K562 (cell line): ENCODE results near the gene PARD3. TPM values are rescaled to one million over a fixed set of nuclear protein-coding genes. Genes with fewer than 3 reads are reported as not detected.

ENCODE experiments used
- ATAC-seq: fragments of 200-7000 bp; cut with Tn5 transposase; 3 replicates; pipeline ENCODE4 v1.9.1; 2020; ENCODE audit warnings: moderate library complexity
- BruUV-seq: library from RNA; stranded (reverse); fragments of 400-500 nt; replicated peaks from 2 replicates; lab custom pipeline; 2021; lab: Mats Ljungman, UMichigan
- CTCF ChIA-PET: fragments of 300-600 bp; formaldehyde crosslinking; extraction: SDS; loops from one replicate; lab custom pipeline; 2021; ENCODE audit warnings: low intra/inter-chr PET ratio; lab: Yijun Ruan, JAX
- POLR2A ChIA-PET: fragments of 300-600, 350-650 bp; sonication (Branson Sonifier 250); formaldehyde crosslinking; extraction: SDS; loops from one replicate; lab custom pipeline; 2021; ENCODE audit warnings: antibody characterized with exemption, inconsistent platforms; lab: Yijun Ruan, JAX
- DNase-seq, 4 experiments: peaks; one replicate each; pipeline versions ENCODE4 v3.0.0 to v3.0.0-alpha.2; 2011 to 2018; ENCODE audit warnings: low spot score in 3 of 4, mixed read lengths in 3 of 4; ENCODE audit errors: extremely low read depth in 1 of 4
- FAIRE-seq: peaks from 2 replicates; lab custom pipeline; 2011; peaks lifted over from hg19 to GRCh38; lab: Jason Lieb, UNC
- H2AFZ ChIP-seq: 2 replicates; pipeline ENCODE4 v1.6.0; 2011; ENCODE audit warnings: low read depth, low read length, control low read depth, inconsistent platforms
- H3K27ac ChIP-seq: fragments of 200-600 bp; 3 replicates; pipeline ENCODE4 v1.8.0; 2011; ENCODE audit warnings: low read depth, mild to moderate bottlenecking, control low read depth, inconsistent platforms, low read length, moderate library complexity, mixed read lengths; ENCODE audit errors: extremely low read depth
- H3K27me3 ChIP-seq, 2 experiments: fragments of 300-600 bp in 1 of 2; 2 replicates in 1 of 2; 3 replicates in 1 of 2; pipeline versions ENCODE4 v1.6.0 to v1.8.0; 2011; ENCODE audit warnings: inconsistent platforms in 2 of 2, low read length in 2 of 2, mild to moderate bottlenecking in 1 of 2, mixed read lengths in 1 of 2, moderate library complexity in 1 of 2; ENCODE audit not compliant: control insufficient read depth in 2 of 2, insufficient read depth in 2 of 2
- H3K36me3 ChIP-seq: fragments of 300-600 bp; 3 replicates; pipeline ENCODE4 v1.8.0; 2011; ENCODE audit warnings: mild to moderate bottlenecking, low read length, inconsistent platforms; ENCODE audit not compliant: control insufficient read depth, insufficient read depth
- H3K4me1 ChIP-seq, 2 experiments: fragments of 200-600 bp in 1 of 2; replicated peaks in 1 of 2; 2 replicates in 1 of 2; 3 replicates in 1 of 2; pipeline versions ENCODE4 v1.5.1 to v1.8.0; 2011; ENCODE audit warnings: inconsistent platforms in 2 of 2, low read length in 2 of 2, mild to moderate bottlenecking in 1 of 2, mixed read lengths in 1 of 2, moderate library complexity in 1 of 2; ENCODE audit not compliant: control insufficient read depth in 2 of 2, insufficient read depth in 2 of 2
- H3K4me2 ChIP-seq: 2 replicates; pipeline ENCODE4 v1.6.1; 2011; ENCODE audit warnings: low read length, control low read depth, inconsistent platforms, mixed read lengths; ENCODE audit not compliant: insufficient read depth
- H3K4me3 ChIP-seq: fragments of 200-600 bp; sonication (generic), shearing (Covaris generic); 2 replicates; pipeline ENCODE4 v1.5.1; 2016; ENCODE audit warnings: control low read depth, inconsistent platforms
- H3K79me2 ChIP-seq: fragments of 200-600 bp; 3 replicates; pipeline ENCODE4 v1.8.0; 2011; ENCODE audit warnings: low read length, inconsistent platforms; ENCODE audit not compliant: control insufficient read depth, insufficient read depth
- H3K9ac ChIP-seq, 2 experiments: 2 replicates each; pipeline versions ENCODE4 v1.6.0 to v1.6.1; 2011; ENCODE audit warnings: low read depth in 2 of 2, low read length in 2 of 2, control low read depth in 1 of 2, inconsistent platforms in 1 of 2, mild to moderate bottlenecking in 1 of 2, mixed read lengths in 1 of 2; ENCODE audit not compliant: insufficient read depth in 1 of 2
- H3K9me1 ChIP-seq: one replicate; pipeline ENCODE4 v1.6.0; 2011; ENCODE audit warnings: inconsistent platforms, mild to moderate bottlenecking, low read length, moderate library complexity; ENCODE audit not compliant: control insufficient read depth, insufficient read depth
- H3K9me3 ChIP-seq: replicated peaks from 2 replicates; pipeline ENCODE4 v1.5.1; 2011; ENCODE audit warnings: low read depth, low read length, inconsistent platforms; ENCODE audit not compliant: control insufficient read depth, insufficient read depth
- H4K20me1 ChIP-seq: replicated peaks from 2 replicates; pipeline ENCODE4 v1.6.1; 2011; ENCODE audit warnings: low read length, inconsistent platforms, mixed read lengths; ENCODE audit not compliant: control insufficient read depth, insufficient read depth
- CHD1 ChIP-seq: fragments of 200-600 bp; sonication (generic); IDR thresholded peaks from one replicate; pipeline ENCODE4 v1.6.1; 2012; ENCODE audit warnings: mild to moderate bottlenecking, moderate library complexity, low read length, inconsistent platforms
- DMBX1 ChIP-seq: fragments of 250-450 bp; sonication (Bioruptor Pico); IDR thresholded peaks from 2 replicates; pipeline ENCODE4 v1.8.0; 2022; ENCODE audit warnings: inconsistent platforms, mild to moderate bottlenecking, moderate library complexity, borderline replicate concordance
- ELK3 ChIP-seq: fragments of 450-650 bp; formaldehyde crosslinking; IDR thresholded peaks from 2 replicates; pipeline ENCODE4 v1.4.0; 2020; ENCODE audit warnings: mild to moderate bottlenecking
- ETV6 ChIP-seq, 3 experiments: fragments of 150-350 bp in 1 of 3; sonication (generic) in 1 of 3; formaldehyde crosslinking in 1 of 3; IDR thresholded peaks; 2 replicates each; pipeline versions ENCODE4 v1.6.1 to v1.8.0; 2014 to 2022; ENCODE audit warnings: borderline replicate concordance in 2 of 3, low read depth in 2 of 3, antibody characterized with exemption in 1 of 3, low read length in 1 of 3, mild to moderate bottlenecking in 1 of 3, missing genetic modification reagents in 1 of 3
- HLTF ChIP-seq: fragments of 450-650 bp; IDR thresholded peaks from 2 replicates; pipeline ENCODE4 v1.6.1; 2016
- LEF1 ChIP-seq: fragments of 450-650 bp; IDR thresholded peaks from 2 replicates; pipeline ENCODE4 v1.6.1; 2016; ENCODE audit warnings: mild to moderate bottlenecking
- NELFE ChIP-seq: IDR thresholded peaks from 2 replicates; pipeline ENCODE4 v1.6.1; 2011; ENCODE audit warnings: mild to moderate bottlenecking; ENCODE audit not compliant: insufficient read depth, insufficient read length
- PHF8 ChIP-seq: fragments of 200-600 bp; sonication (generic); IDR thresholded peaks from 2 replicates; pipeline ENCODE4 v1.6.1; 2012; ENCODE audit warnings: mixed run types, mild to moderate bottlenecking, inconsistent platforms, low read length, moderate library complexity, borderline replicate concordance
- POLR2AphosphoS2 ChIP-seq: IDR thresholded peaks from 2 replicates; pipeline ENCODE4 v1.6.1; 2012; ENCODE audit warnings: low read length, improper control_type of control experiment
- PTRF ChIP-seq: fragments of 450-650 bp; IDR thresholded peaks from 2 replicates; pipeline ENCODE4 v1.6.1; 2016; ENCODE audit warnings: mild to moderate bottlenecking, missing genetic modification characterization, missing compliant biosample characterization
- RBM17 ChIP-seq: fragments of 200-400 bp; formaldehyde crosslinking; IDR thresholded peaks from 2 replicates; pipeline ENCODE4 v1.6.1; 2017; ENCODE audit warnings: low read depth, mild to moderate bottlenecking, low read length, borderline replicate concordance
- RFX1 ChIP-seq: fragments of 450-650 bp; IDR thresholded peaks from 2 replicates; pipeline ENCODE4 v1.6.1; 2016; ENCODE audit warnings: mild to moderate bottlenecking, moderate library complexity
- SIN3B ChIP-seq: fragments of 450-650 bp; IDR thresholded peaks from 2 replicates; pipeline ENCODE4 v1.6.1; 2017; ENCODE audit warnings: low read depth, mild to moderate bottlenecking, moderate library complexity
- TARDBP ChIP-seq: fragments of 450-650 bp; IDR thresholded peaks from 2 replicates; pipeline ENCODE4 v1.6.1; 2016
- ZBTB1 ChIP-seq: sonication (generic); formaldehyde crosslinking; IDR thresholded peaks from 2 replicates; pipeline ENCODE4 v1.8.1; 2023; ENCODE audit warnings: missing genetic modification reagents, low read depth, mild to moderate bottlenecking, borderline replicate concordance
- ZBTB34 ChIP-seq: fragments of 250-450 bp; sonication (Bioruptor Pico); IDR thresholded peaks from 2 replicates; pipeline ENCODE4 v1.8.0; 2021; ENCODE audit warnings: mild to moderate bottlenecking, moderate library complexity
- ZNF253 ChIP-seq: fragments of 250-450 bp; sonication (Bioruptor Pico); conservative IDR thresholded peaks from 2 replicates; pipeline ENCODE4 v1.6.1; 2021; ENCODE audit warnings: mild to moderate bottlenecking
- ZNF311 ChIP-seq: fragments of 250-450 bp; sonication (Bioruptor Pico); IDR thresholded peaks from 2 replicates; pipeline ENCODE4 v1.4.0; 2020; ENCODE audit warnings: mild to moderate bottlenecking, moderate library complexity
- WGBS: fragments of 100-300 bp; shearing (Covaris generic); methylation state at CpG from one replicate; pipeline ENCODE4 v1.1.6; 2016; ENCODE audit warnings: low coverage, mixed read lengths; ENCODE audit not compliant: insufficient coverage; ENCODE audit errors: missing lambda C conversion rate; 5-methylcytosine and 5-hydroxymethylcytosine counted together
- in situ Hi-C: fragments of 300-500 bp; cut with MboI; formaldehyde crosslinking; loops from 4 replicates; pipeline ENCODE4 v1.15.0; 2018; ENCODE audit warnings: inconsistent platforms, mixed read lengths
- intact Hi-C: fragments of 100-400 bp; cut with micrococcal nuclease; formaldehyde crosslinking; loops from 2 replicates; pipeline ENCODE4 v1.14.2; 2022
- polyA plus RNA-seq, 8 experiments: library from polyadenylated mRNA; depleted of rRNA in 4 of 8; stranded (reverse) in 5 of 8; unstranded in 3 of 8; fragments of >200 nt; fragmentation: Nextera tagmentation in 2 of 8; fragmentation: Illumina TruSeq in 1 of 8; extraction: Ambion mirVana in 2 of 8; extraction: Trizol in 1 of 8; gene quantifications; 2 replicates each; pipeline versions ENCODE4 v1.2.1 to v1.2.3, GENCODE V29; 2011 to 2014; ENCODE audit warnings: inconsistent platforms in 1 of 8, missing spikeins in 1 of 8
- total RNA-seq, 7 experiments: library from RNA; depleted of rRNA in 6 of 7; stranded (reverse); fragments of >200 nt in 6 of 7; fragmentation: Illumina TruSeq in 2 of 7; extraction: Trizol in 2 of 7; gene quantifications; 2 replicates each; pipeline versions ENCODE4 v1.2.1 to v1.2.3, GENCODE V29; 2011 to 2021; ENCODE audit warnings: low replicate concordance in 1 of 7
- TF ChIP-seq, protein P1 (sequence below): fragments of 250-450 bp; sonication (Bioruptor Pico); IDR thresholded peaks from 2 replicates; pipeline ENCODE4 v1.4.0; 2020; ENCODE audit warnings: mild to moderate bottlenecking, moderate library complexity, borderline replicate concordance

PARD3 gene
- total and polyA plus RNA-seq, 9 of the 15 experiments (the other 6 are each of a cell fraction or from before 2014, with no cell fraction given), result 2.7 to 11.7 (median 7.7) TPM

GRCh38 chr10:34590793-34591192 lies 224.3 kb downstream of the PARD3 start:
- H3K36me3 ChIP-seq, result no peaks in the 10 kb centered on the region
- CTCF ChIA-PET, result no interaction called here
- H3K27ac ChIP-seq, result no peak overlapping the region
- no peak overlapping the region for H3K4me2 ChIP-seq
- 11% methylated on average over 5 of the region's 5 CpGs for WGBS
- H3K27me3 ChIP-seq, result no peaks in the 10 kb centered on the region; a peak in 1 of 5 replicates
- no peak overlapping the region for H3K4me3 ChIP-seq
- no peaks in the 10 kb centered on the region for H3K4me1 ChIP-seq
- no TSS peak for BruUV-seq
- FAIRE-seq (no peak), DNase-seq (no peak), ATAC-seq (no peak)
- intact Hi-C loops (no loop called here), in situ Hi-C loops (no loop called here)
- no peaks in the 10 kb centered on the region for H3K79me2 ChIP-seq
- H3K9me3 ChIP-seq, result no peaks in the 10 kb centered on the region
- H3K9me1 ChIP-seq, result no peaks in the 10 kb centered on the region
- H3K9ac ChIP-seq, result no peak overlapping the region
- H4K20me1 ChIP-seq, result no peaks in the 10 kb centered on the region
- no peak overlapping the region for H2AFZ ChIP-seq
- POLR2A ChIA-PET, result interaction anchor here (0.7 kb wide), 1 partner anchor 368 kb away, joined by 3 read pairs; no protein-coding TSS in a partner anchor
- TF ChIP-seq POLR2AphosphoS2 (no peak), ZBTB34 (CRISPR knock-in tag) (no peak), TARDBP (no peak), ELK3 (CRISPR knock-in tag) (no peak), HLTF (no peak), NELFE (no peak), ZNF253 (CRISPR knock-in tag) (no peak), PTRF (tag) (no peak), DMBX1 (CRISPR knock-in tag) (no peak), PHF8 (no peak), ZNF311 (no peak), CHD1 (no peak), RBM17 (no peak), ETV6 (IDR thresholded peaks at IDR 0.05; ENCODE audit: borderline replicate concordance in 1 of 2, low read depth in 2 of 2, low read length in 1 of 2) (no peak), ETV6 (CRISPR knock-in tag; IDR thresholded peaks at IDR 0.05; ENCODE audit: borderline replicate concordance) (no peak), ZBTB1 (CRISPR knock-in tag) (no peak), LEF1 (no peak), RFX1 (no peak), SIN3B (no peak)
- TF ChIP-seq, protein P1, sequence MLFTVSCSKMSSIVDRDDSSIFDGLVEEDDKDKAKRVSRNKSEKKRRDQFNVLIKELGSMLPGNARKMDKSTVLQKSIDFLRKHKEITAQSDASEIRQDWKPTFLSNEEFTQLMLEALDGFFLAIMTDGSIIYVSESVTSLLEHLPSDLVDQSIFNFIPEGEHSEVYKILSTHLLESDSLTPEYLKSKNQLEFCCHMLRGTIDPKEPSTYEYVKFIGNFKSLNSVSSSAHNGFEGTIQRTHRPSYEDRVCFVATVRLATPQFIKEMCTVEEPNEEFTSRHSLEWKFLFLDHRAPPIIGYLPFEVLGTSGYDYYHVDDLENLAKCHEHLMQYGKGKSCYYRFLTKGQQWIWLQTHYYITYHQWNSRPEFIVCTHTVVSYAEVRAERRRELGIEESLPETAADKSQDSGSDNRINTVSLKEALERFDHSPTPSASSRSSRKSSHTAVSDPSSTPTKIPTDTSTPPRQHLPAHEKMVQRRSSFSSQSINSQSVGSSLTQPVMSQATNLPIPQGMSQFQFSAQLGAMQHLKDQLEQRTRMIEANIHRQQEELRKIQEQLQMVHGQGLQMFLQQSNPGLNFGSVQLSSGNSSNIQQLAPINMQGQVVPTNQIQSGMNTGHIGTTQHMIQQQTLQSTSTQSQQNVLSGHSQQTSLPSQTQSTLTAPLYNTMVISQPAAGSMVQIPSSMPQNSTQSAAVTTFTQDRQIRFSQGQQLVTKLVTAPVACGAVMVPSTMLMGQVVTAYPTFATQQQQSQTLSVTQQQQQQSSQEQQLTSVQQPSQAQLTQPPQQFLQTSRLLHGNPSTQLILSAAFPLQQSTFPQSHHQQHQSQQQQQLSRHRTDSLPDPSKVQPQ (CRISPR knock-in tag), result no peak
